Measurements from ENCODE around the gene UNC13A.

The UNC13A gene

DNA sequence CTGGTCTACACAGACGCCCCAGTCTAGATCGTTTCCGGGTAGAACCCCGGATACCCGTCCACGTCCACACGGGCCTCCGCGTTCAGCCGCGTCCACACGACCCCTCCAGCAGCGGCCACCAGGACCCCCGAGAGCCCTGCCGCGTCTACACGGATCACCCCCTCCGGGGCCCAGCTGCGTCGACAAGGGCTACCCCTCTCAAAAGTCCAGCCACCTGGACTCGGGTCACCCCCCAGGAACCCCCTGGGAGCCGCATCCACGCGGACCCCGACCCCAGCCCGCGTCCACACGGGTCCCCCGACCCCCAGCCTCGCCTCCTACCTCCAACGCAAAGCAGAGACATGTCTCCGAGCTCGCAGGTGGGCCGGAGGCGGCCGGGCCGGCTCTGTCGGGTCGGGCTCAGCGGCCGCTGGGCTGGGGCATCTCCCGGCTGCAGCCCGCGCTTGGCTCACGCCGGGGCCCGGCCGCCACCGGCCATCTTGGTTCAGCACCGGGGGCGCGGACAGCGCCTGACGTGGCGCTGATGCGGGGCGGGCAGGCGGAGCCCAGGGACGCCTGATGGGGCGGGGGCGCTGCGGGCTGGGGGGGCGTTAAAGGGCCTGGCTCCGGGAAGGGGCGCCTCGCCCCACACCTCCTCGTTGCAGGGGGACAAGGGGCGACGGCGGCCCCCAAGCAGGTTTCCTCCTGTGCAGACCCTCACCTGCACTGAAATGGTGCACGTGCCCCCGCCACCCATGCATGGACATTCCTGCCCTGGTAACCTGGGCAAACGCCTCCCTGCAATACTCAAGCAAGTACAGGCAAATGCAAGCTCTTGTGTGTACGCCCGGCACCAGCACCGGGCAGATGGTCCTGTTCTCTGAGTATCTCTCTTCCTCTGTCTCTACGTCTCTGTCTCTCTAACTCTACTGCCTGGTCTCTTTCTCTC lies at the start of gene UNC13A:
Gene UNC13A (minus strand): TSS at position 498 of the 928 bp plus-strand sequence. CDS start 155 bp downstream, at position 343.
- peak; percentile 52 for DNase-seq

DNA sequence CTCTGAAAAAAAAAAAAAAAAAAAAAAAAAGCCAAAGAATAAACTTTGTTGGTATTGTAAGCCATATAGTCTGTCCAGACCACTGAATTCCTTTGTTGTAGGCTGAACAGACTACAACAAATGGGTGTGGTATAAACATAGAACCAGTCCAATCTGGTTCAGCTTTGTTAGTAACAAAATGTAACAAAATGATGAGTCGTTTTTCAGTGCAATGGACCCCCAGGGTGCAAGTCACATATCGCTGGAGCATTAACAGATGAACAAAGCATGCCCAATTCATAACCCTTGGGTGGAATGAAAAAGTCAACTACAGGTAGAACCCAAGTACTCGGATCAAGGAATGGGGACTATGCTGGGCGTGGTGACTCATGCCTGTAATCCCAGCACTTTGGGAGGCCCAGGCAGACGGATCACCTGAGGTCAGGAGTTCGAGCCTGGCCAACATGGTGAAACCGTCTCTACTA lies 49.6 kb upstream of the UNC13A start:
- no peak for DNase-seq

DNA sequence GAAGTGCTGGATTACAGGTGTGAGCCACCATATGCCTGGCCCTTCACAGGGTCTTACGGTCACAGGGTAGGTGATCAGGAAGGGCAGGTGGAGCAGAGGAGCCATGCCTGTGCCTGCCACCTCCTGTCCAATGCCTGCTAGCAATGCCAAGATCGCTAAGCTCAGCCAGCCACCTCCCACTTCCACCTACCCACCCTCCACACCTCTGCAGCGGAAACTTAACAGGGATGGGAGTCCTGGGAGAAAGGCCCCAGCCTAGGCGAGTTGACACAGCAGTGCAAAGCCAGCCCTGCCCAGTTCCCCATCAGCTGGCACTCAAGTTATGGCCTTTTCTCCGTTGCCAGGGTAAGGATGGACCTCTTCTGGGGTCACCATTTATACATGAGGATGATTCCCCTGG lies 47.3 kb upstream of the UNC13A start:
- no peak for DNase-seq

DNA sequence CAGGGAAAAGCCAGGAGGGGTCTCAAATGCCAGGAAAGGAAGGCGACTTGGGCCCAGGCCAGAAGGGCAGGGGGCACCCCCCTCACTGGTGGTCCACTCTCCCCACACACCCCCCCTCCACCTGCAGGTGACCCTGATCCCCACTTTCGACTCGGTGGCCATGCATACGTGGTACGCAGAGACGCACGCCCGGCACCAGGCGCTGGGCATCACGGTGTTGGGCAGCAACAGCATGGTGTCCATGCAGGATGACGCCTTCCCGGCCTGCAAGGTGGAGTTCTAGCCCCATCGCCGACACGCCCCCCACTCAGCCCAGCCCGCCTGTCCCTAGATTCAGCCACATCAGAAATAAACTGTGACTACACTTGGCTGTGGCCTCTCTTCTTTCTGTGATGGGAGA lies 46.0 kb upstream of the UNC13A start:
- DNase-seq: no peak

DNA sequence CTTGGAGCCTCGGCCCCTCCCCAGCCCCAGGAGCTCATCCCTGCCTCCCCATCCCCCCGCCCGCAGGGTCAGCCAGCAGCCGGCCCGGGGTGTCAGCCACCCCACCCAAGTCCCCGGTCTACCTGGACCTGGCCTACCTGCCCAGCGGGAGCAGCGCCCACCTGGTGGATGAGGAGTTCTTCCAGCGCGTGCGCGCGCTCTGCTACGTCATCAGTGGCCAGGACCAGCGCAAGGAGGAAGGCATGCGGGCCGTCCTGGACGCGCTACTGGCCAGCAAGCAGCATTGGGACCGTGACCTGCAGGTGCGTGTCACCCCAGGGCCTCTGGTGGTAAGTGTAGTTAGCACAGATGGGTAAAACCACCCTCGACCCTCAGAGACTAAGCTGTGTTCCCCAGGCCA lies 45.0 kb upstream of the UNC13A start:
- DNase-seq: no peak

DNA sequence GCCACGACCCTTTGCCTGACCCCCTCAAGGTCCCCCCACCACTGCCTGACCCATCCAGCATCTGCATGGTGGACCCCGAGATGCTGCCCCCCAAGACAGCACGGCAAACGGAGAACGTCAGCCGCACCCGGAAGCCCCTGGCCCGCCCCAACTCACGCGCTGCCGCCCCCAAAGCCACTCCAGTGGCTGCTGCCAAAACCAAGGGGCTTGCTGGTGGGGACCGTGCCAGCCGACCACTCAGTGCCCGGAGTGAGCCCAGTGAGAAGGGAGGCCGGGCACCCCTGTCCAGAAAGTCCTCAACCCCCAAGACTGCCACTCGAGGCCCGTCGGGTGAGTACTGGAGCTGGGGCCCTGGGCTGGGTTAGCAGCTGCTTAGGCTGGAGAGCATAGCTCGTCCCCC lies 39.7 kb upstream of the UNC13A start:
- no peak for DNase-seq

DNA sequence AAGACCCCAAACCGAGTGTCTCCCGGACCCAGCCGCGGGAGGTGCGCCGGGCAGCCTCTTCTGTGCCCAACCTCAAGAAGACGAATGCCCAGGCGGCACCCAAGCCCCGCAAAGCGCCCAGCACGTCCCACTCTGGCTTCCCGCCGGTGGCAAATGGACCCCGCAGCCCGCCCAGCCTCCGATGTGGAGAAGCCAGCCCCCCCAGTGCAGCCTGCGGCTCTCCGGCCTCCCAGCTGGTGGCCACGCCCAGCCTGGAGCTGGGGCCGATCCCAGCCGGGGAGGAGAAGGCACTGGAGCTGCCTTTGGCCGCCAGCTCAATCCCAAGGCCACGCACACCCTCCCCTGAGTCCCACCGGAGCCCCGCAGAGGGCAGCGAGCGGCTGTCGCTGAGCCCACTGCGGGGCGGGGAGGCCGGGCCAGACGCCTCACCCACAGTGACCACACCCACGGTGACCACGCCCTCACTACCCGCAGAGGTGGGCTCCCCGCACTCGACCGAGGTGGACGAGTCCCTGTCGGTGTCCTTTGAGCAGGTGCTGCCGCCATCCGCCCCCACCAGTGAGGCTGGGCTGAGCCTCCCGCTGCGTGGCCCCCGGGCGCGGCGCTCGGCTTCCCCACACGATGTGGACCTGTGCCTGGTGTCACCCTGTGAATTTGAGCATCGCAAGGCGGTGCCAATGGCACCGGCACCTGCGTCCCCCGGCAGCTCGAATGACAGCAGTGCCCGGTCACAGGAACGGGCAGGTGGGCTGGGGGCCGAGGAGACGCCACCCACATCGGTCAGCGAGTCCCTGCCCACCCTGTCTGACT lies 39.0 kb upstream of the UNC13A start:
- DNase-seq: no peak

DNA sequence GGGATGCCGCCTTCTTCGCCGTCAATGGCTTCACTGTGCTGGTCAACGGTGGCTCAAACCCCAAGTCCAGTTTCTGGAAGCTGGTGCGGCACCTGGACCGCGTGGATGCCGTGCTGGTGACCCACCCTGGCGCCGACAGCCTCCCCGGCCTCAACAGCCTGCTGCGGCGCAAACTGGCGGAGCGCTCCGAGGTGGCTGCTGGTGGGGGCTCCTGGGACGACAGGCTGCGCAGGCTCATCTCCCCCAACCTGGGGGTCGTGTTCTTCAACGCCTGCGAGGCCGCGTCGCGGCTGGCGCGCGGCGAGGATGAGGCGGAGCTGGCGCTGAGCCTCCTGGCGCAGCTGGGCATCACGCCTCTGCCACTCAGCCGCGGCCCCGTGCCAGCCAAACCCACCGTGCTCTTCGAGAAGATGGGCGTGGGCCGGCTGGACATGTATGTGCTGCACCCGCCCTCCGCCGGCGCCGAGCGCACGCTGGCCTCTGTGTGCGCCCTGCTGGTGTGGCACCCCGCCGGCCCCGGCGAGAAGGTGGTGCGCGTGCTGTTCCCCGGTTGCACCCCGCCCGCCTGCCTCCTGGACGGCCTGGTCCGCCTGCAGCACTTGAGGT lies 38.1 kb upstream of the UNC13A start:
- DNase-seq: no peak

DNA sequence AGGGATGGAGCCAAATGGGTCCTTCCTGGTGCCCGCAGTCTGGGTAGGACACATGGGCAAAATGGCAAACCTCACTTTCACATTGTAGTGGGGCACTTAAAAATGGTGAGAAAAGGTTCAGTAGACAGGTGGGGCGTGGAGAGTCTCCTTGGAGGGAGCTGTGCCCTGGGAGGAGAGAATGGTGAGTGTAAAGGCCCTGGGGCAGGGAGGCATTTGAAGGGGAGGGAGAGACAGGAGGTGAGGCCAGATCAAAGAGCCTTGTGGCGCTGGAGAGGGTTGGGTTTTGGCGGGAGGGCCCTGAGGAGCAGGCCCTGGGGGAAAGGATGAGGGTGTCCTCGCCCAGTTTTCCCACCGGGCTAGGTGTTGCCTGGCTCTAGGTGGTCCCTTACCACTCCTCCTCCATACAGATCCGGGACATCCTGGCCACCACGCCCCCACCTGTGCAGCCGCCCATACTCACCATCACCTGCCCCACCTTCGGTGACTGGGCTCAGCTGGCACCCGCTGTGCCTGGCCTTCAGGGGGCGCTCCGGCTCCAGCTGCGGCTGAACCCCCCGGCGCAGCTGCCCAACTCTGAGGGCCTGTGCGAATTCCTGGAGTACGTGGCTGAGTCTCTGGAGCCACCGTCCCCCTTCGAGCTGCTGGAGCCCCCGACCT lies 37.4 kb upstream of the UNC13A start:
- no peak for DNase-seq

DNA sequence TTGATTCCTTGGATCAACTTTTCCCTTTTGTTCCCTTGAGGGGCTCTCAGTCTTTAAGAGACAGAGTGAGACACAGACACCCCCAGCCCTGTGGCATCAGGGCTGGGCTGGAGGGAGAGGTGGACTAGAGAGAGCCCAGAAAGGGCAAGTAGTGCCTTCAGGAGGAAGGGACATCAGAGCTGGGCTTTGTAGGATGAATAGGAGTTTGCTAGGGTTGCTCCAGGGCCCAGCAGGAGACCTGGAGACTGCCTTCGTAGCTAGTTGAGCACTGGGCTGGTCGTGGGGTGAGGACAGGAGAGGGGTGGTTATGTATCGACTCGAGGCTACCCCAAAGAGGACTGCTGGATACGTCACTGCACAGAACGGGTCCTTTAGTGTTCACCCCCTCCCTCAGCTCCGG lies 36.5 kb upstream of the UNC13A start:
- no peak for DNase-seq

DNA sequence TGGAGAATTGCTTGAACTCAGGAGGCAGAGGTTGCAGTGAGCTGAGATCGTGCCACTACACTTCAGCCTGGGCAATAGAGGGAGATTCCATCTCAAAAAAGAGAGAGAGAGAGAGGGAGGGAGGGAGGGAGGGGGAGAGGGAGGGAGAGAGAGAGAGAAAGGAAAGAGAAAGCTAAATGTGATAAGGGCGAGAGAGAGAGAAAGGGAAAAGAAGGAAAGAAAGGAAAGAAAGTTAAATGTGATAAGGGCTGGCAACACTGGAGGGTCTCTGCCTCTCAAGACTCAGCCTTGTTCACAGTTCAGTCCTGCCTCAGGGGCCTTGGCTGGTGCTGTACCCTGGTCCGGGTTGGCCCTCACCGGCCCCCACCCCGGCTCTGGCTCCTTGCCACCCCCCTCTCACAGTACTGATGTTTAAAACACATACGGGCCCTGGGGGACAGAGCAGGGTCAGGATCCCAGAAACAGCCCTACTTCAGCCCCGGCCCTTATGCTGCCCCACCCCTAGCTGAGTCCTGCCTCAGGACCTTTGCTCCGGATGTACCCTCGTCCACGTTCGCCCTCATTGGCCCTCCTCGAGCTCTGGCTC lies 34.6 kb upstream of the UNC13A start:
- DNase-seq: no peak

DNA sequence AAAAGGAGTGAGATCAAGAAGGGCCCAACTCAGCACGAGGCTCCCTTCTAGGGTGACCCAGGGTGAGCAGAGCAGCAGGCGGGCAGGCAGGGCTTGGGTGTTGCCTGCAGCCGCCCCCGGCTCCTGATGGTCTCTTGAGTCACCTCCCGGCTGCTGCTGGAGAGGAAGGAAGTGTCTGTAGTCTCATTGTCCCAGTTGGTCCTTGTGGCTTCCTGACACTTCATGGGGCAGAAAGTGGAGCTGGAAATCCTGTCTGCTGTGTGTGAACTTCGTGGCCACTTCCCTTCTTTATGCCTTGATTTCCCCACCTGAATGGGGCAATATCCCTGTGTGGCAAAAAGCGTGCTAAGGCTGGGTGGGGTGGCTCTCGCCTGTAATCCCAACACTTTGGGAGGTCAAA lies 33.7 kb upstream of the UNC13A start:
- no peak for DNase-seq

DNA sequence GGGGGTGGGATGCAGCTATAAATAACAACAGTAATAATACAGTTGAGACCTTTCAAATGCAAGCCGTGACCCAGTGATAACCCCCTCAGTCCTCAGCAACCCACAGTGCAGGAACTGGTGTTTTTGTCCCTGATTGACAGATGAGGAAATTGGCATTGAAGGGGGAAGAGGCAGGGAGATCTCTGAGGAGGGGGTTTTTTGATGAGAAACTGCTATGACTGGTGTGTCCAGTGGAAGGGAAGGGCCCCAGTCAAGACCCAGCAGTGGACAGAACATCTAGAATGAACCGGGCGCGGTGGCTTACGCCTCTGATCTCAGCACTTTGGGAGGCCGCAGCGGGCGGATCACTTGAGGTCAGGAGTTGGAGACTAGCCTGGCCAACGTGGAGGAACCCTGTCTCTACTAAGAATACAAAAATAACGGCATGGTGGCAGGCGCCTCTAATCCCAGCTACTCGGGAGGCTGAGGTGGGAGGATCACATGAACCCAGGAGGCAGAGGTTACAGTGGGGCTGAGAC lies 33.0 kb upstream of the UNC13A start:
- DNase-seq: no peak

DNA sequence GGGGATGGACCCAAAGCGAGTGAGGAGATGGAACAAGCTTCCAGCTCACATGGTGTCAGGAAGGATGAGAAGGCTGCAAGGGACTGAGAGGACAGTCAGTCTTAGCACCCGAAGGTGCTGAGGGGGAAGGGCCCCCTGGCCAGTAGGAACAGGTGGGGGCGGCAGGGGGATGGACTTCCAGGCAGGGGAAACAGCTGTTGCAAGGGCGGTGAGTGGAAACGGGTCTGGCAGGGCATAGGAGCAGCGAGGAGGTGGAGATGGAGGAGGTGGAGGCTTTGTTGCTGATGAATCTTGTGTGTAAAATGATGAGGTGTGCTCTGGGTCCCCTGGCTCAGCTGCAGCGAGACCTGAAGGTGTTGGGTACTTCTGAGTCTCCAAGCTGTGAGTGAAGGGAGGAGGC lies 32.3 kb upstream of the UNC13A start:
- peak; percentile 3 for DNase-seq

DNA sequence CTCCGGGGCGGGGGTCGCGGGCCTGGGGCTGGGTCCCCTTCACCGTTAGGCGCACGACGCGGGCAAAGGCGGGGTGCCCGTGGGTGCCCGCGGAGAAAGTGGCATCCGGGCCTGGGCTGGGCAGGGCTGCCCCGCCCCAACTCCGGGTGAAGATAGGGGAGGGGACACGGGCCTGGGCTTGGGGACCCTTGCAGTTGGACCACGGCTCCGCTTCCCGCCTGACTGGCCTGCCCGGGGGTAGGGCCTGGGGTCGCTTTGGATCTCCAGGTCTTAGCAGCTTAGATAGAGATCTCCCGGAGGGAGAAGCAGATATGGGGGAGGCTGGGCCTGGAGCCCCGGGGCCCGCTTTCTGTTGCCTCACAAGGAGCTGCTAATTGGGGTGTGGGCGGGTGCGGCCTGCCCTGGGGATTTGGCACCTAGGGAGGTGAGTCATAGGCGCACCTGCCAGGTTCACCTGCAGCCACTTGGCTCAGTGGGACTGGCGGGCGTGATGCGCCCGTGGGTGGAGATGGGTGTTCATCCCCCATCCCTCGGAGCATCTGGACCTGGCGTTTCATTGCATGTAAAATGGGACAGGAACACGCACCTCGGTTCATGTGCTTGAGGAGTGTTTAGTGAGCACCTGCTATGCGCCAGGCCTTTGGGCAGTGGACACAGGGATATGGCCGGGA lies 31.7 kb upstream of the UNC13A start:
- DNase-seq: peak; percentile 54

DNA sequence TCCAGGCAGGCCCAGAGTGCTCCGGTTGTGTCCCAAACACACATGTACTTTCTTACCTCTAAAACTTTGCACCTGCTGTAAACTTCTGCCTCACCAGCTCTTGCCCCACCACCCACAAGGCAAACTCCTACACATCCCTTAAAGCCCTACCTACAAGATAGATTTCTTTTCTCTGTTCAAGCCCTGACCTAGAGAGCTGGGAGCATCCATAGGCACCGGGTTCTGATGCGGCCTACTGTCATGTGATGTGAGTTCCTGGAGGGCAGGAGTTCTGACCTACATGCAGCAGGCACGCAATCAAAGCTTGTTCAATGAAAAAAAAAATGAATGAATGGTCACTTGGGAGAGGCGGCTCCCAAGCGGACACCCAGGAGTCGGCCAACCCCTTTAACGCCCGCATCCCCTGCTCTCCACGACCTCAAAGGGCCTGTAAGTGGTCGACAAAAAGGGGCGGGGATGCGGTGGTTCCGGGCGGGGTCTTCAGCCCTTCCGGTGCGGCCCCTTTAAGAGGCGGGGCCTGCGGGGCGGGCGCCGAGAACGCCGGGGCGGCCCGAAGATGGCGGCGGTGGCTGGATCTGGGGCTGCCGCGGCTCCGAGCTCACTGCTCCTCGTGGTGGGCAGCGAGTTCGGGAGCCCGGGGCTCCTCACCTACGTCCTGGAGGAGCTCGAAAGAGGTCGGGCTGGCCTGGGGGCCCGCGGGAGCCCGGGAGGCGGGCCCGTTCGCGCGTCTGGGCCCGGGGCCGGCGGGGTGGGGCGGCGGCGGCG lies 31.0 kb upstream of the UNC13A start, which contains the start of gene MAP1S:
Gene MAP1S (plus strand): TSS at position 534 of the 765 bp plus-strand sequence. CDS start 23 bp downstream, at position 557.
- peak; percentile 73 for DNase-seq

DNA sequence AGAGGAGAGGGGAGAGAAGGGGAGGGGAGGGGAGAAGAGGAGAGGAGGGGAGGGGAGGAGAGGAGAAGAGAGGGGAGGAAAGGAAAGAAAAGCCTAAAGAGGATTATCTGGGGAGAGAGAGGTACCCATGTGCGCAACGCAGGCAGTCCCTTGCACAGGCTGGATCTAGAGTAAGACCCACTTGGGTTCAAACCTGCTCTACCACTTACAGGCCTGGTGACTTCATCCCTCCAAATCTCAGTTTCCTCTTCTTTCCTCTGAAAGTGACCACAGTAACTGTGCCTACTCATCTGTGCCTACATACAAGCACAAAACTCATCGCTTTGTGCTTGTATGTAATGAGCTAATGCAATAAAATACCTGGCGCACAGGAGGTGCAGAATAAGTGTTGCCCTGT lies 30.4 kb upstream of the UNC13A start:
- no peak for DNase-seq

DNA sequence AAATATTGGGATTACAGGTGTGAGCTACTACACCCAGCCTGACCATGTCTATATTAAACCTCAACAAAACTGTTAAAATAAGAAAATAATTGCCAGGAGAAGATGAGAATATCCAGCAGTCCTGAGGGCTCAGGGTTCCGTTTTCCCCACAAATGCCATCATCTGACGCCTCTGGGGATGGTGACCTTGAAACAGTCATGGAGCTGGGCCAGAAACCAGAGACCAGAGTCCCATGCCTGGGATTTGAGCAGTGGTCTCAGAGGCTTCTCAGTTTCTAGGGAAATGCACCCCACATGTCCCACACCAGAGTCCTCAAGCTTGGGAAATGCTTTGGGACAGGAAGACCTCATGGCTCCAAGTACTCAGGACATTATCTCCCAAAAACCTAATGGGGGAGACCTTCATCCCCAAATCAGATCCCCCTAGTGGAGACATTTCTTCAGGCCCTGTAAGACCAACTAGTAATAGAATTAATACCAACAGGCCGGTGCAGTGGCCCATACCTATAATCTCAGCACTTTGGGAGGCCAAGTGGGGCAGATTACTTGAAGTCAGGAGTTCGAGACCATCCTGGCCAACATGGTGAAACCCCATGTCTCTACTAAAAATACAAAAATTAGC lies 28.3 kb upstream of the UNC13A start:
- DNase-seq: no peak

DNA sequence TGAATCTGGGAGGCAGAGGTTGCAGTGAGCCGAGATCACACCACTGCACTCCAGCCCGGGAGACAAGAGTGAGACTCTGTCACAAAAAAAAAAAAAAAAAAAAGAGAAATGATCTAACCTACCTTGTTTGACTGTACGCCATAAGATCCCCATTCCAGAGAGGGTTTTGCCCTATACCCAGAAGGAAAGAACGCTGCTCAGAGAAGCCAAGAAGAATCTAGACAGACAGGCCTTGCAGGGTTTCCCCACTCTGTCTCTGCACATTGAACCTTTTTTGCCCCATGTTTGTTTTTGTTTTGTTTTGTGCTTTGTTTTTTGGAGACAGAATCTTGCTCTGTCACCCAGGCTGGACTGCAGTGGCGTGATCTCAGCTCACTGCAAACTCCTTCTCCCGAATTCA lies 23.7 kb upstream of the UNC13A start:
- no peak for DNase-seq

DNA sequence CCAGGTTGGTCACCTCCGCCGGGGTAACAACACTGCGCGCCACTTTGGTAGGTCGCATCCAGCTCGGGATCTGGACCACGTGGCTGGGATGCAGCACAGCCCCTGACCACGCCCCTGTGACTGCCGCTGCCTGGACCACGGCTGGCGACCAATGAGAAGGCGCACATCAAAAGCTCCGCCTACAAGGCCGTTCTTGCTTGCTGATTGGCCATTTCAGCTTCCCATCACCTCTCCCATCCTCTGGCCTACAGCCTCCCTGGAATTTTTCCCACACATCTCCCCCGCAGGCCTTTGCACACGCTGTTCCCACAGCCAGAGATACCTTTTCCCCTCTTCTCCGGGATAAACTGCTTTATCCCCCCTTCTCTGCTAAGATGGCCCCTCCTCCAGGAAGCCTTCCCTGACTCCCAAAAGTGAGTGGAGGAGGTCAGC lies 18.6 kb upstream of the UNC13A start:
- no peak for DNase-seq

Data from activated naive CD4-positive, alpha-beta T cell treated with Interleukin-2 at 50 U/mL for 16 hours (primary cell).